Natural killer cell treated with Interleukin-12 subunit alpha and Interleukin-12 subunit beta and Interleukin-15 and Interleukin-18, amount 100 ng/mL, for 72 hours (primary cell): ENCODE data around the gene C2orf68. TPM values are rescaled to one million over a fixed set of nuclear protein-coding genes. Genes with fewer than 3 reads are reported as not detected.
A peak's percentile ranks its signal among the peaks of the same experiment; 100 is the strongest.
"Not testable (repeated sequence)": the region's sequence is repeated elsewhere in the genome, so short reads cannot be mapped to it uniquely, and the experiment has no call there.

Source experiments
- ATAC-seq, 2 donors: fragments of 150-1000 bp; cut with Tn5 transposase in 1 of 2; sonication (Bioruptor Pico), chemical (Tn5 transposase) in 1 of 2; 2 replicates each; pipeline ENCODE4 v1.10.0; 2021
- DNase-seq: peaks from one replicate; pipeline ENCODE4 v3.0.0; 2022; ENCODE audit warnings: low spot score
- H3K27ac Mint-ChIP-seq, 2 donors: 1 replicate in 1 of 2; 2 replicates in 1 of 2; pipeline ENCODE4 v1.8.0; 2022; ENCODE audit warnings: mixed read lengths in 2 of 2, mild to moderate bottlenecking in 1 of 2, moderate library complexity in 1 of 2
- H3K27me3 Mint-ChIP-seq, 2 donors: 1 replicate in 1 of 2; 2 replicates in 1 of 2; pipeline ENCODE4 v1.8.0; 2022; ENCODE audit warnings: mixed read lengths in 2 of 2
- H3K36me3 Mint-ChIP-seq: one replicate; pipeline ENCODE4 v1.8.0; 2022; ENCODE audit warnings: mixed read lengths
- H3K4me1 Mint-ChIP-seq, 2 donors: 1 replicate in 1 of 2; 2 replicates in 1 of 2; pipeline ENCODE4 v1.8.0; 2022; ENCODE audit warnings: low read depth in 2 of 2, mixed read lengths in 2 of 2, mild to moderate bottlenecking in 1 of 2
- H3K4me3 Mint-ChIP-seq: one replicate; pipeline ENCODE4 v1.8.0; 2022; ENCODE audit warnings: mixed read lengths
- H3K9me3 Mint-ChIP-seq: 2 replicates; pipeline ENCODE4 v1.8.0; 2022; ENCODE audit warnings: mixed read lengths
- total RNA-seq, 2 donors: library from RNA; stranded (reverse); gene quantifications; one replicate each; pipeline ENCODE4 v1.2.3, GENCODE V29; 2022

Gene C2orf68
- total RNA-seq = 10 to 100 TPM; 29.1 to 29.2 TPM

DNA sequence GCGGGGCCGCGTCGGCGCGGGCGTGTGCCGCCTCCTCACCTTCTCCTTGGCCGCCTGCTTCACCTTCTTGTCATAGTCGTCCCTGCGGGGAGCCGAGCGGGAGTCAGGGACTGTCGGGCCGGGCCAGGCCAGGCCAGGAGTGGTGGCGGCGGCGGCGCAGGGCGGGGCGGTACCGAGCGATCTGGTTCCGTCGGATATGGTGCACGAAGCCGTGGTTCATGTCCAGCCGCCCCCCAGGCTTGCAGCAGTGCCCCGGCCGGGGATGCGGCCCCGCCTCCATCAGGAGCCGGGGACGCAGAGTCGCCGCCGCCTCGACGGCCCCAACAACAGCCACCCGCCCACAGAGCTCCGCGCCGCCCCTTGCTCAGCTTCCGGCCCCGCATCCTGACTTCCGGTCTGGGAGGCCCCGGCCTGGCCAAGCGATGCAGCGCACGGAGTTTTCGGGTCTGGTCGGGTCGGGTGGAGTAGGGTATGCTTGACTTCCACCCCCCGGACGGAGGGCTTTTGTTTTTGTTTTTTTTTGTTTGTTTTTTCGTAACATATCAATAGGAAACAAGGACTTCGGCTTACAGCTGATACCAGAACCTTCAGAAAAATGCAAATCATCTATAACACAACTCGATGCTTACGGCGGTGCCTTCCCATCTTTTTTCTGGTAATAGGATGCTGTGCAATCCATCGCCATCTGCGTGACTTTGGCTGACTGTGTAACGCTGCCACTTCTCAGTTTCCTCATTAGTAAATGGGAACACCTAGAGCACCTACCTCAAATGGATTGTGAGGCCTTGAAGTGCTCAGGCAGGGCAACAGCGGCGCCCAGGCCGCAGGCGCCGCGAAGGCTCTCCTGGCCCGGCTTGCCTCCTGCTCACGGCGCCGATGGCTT, at the start of gene C2orf68:
Gene C2orf68, minus strand, starts transcription at position 362 of the 883 bp plus-strand sequence. Its CDS starts 82 bp downstream, at position 280.
- peak within 1 kb of the TSS; percentile 82 to 88 for H3K27ac Mint-ChIP-seq
- H3K9me3 Mint-ChIP-seq = no peaks in the 10 kb centered on the region
- H3K4me3 Mint-ChIP-seq = peak within 1 kb of the TSS; percentile 99
- peaks cover 11% of the 10 kb centered on the region in 2 donors for H3K4me1 Mint-ChIP-seq
- no peaks in the 10 kb centered on the region for H3K27me3 Mint-ChIP-seq
- DNase-seq = peak; percentile 93
- ATAC-seq = peak; percentile 84 to 88
- H3K36me3 Mint-ChIP-seq = peaks cover 12% of the 10 kb centered on the region

- Mint-ChIP-seq H3K27me3 (no peaks in the 10 kb centered on the region), H3K4me3 (no peak overlapping the region), H3K9me3 (no peaks in the 10 kb centered on the region), H3K27ac (no peak overlapping the region), H3K36me3 (no peaks in the 10 kb centered on the region), H3K4me1 (peaks cover 6 to 8% of the 10 kb centered on the region in 2 donors)
- DNase-seq (no peak), ATAC-seq (peak in 1 of 2 donors; percentile 17)
Measured at GRCh38 chr2:85661139-85661858, 49.4 kb upstream of the C2orf68 start.

DNA sequence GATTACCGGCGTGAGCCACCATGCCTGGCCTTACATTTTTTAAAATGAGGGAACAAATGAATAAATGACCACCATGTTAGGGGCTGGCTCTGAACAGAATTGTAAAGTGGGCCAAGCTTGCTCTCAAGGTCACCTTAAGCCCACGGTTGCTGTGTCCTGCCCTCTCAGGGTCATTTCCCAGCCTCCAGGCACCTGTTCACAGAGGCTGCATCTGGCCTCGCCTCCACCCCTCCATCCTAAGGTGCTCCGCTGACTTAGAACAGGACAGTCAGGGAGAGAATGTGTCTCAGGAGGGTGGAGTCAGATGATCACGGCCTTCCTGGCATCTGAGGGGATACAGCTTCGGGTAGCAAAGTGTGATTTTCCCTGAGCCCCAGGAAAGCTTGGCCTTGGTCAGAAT, 48.9 kb upstream of the C2orf68 start:
- H3K4me1 Mint-ChIP-seq = peaks cover 6 to 13% of the 10 kb centered on the region in 2 donors
- no peaks in the 10 kb centered on the region for H3K36me3 Mint-ChIP-seq
- ATAC-seq (no peak), DNase-seq (no peak)
- no peak overlapping the region for H3K27ac Mint-ChIP-seq
- no peak overlapping the region for H3K4me3 Mint-ChIP-seq
- H3K27me3 Mint-ChIP-seq = no peaks in the 10 kb centered on the region
- H3K9me3 Mint-ChIP-seq = no peaks in the 10 kb centered on the region

DNA sequence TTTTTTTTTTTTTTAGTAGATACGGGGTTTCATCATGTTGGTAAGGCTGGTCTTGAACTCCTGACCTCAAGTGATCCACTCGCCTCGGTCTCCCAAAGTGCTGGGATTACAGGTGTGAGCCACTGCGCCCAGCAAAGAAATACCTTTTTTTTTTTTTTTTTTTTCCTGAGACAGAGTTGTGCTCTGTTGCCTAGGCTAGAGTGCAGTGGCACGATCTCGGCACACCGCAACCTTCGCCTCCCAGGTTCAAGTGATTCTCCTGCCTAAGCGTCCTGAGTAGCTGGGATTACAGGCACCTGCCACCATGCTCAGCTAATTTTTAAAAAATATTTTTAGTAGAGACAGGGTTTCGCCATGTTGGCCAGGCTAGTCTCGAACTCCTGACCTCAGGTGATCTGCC, 48.4 kb upstream of the C2orf68 start:
- not testable (repeated sequence) for H3K36me3 Mint-ChIP-seq, H3K4me3 Mint-ChIP-seq, DNase-seq, H3K9me3 Mint-ChIP-seq, H3K27ac Mint-ChIP-seq, H3K27me3 Mint-ChIP-seq, ATAC-seq
- H3K4me1 Mint-ChIP-seq = peaks cover 6 to 13% of the 10 kb centered on the region in 2 donors

DNA sequence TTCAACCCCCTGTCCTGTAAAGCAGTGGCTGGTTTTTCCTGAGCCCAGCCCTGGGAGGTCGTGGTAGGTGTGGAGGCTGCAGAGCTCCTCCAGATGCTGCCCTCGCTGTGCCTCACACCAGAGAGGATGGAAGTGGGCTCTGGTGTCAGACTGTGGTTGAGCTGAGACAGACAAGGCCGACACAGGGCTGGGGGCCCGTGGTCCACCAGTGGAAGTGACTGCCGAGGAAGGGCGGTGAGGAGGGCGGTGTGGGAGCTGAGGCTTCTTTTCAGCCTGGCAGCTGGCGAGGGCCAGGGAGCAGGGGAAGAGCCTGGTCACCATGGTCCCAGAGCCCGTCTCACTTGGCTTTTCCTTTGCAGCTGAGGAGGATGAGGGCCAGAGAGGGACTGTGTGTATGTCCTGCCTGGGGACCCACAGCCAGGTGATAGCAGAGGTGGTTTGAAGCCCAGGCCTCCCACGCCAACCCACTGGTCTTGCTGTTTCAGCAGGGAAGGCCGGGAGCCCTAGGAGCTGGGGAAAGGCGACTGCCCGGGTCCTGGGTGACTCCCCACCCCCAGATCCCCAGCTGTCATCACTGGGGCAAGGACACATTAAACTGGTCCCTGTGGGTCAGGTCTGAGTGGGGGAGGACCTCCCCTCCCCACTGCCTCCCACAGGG, 47.6 kb upstream of the C2orf68 start:
- no peak overlapping the region for H3K27ac Mint-ChIP-seq
- DNase-seq (no peak), ATAC-seq (peak; percentile 45 to 68)
- no peaks in the 10 kb centered on the region for H3K9me3 Mint-ChIP-seq
- H3K4me3 Mint-ChIP-seq = no peak overlapping the region
- H3K4me1 Mint-ChIP-seq = peaks cover 6 to 13% of the 10 kb centered on the region in 2 donors
- no peaks in the 10 kb centered on the region for H3K27me3 Mint-ChIP-seq
- H3K36me3 Mint-ChIP-seq = no peaks in the 10 kb centered on the region

GRCh38 chr2:85657399-85657798, 45.5 kb upstream of the C2orf68 start:
- ATAC-seq, H3K27ac Mint-ChIP-seq: not testable (repeated sequence)

DNA sequence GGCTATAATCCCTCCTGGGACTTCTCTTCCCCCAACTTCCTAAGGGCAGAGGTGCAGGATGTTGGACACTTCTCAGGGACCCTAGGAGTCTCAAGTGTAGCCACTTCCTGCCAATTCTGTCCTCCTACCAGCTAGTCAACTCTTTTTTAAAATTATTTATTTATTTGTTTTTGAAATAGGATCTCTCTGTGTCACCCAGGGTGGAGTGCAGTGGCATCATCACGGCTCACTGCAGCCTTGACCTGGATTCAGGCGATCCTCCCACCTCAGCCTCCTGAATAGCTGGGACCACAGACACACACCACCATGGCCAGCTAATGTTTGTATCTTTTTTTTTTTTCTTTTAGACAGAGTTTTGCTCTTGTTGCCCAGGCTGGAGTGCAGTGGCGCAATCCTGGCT, 44.6 kb upstream of the C2orf68 start:
- ATAC-seq (no peak), DNase-seq (no peak)
- Mint-ChIP-seq H3K36me3 (peaks cover 13% of the 10 kb centered on the region), H3K9me3 (no peaks in the 10 kb centered on the region), H3K4me1 (peaks cover 6 to 13% of the 10 kb centered on the region in 2 donors), H3K27ac (no peak overlapping the region), H3K4me3 (no peak overlapping the region), H3K27me3 (no peaks in the 10 kb centered on the region)

More at GRCh38 chr2:85657399-85657798, 45.5 kb upstream of the C2orf68 start:
- DNase-seq, H3K4me3 Mint-ChIP-seq, H3K27me3 Mint-ChIP-seq, H3K9me3 Mint-ChIP-seq: not testable (repeated sequence)
- Mint-ChIP-seq H3K36me3 (peaks cover 13% of the 10 kb centered on the region), H3K4me1 (peaks cover 6 to 13% of the 10 kb centered on the region in 2 donors)

DNA sequence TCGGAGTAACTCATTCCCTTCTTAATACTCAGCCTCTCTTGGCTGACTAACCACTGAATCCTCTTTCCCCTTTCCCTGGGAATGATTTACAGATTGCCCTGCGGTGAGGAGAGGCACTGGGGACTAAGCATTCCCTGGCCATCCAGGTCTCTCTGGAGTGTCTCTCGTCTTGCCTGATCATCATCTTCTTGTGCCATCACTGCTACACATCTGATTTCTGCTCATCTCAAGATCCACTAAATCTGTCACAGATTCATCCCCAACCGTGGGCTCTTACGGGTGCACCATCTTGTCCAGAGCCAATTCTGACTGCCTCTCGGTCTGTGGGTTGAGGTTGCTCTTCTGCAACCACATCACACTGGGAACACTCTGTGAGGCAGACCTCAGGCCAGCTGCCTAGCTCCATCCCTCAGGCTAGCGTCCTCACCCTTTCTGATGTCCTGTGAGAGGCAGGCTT, 44.1 kb upstream of the C2orf68 start:
- H3K4me1 Mint-ChIP-seq = peaks cover 6 to 13% of the 10 kb centered on the region in 2 donors
- no peaks in the 10 kb centered on the region for H3K27me3 Mint-ChIP-seq
- peaks cover 13% of the 10 kb centered on the region for H3K36me3 Mint-ChIP-seq
- H3K4me3 Mint-ChIP-seq = no peak overlapping the region
- DNase-seq (no peak), ATAC-seq (no peak)
- no peak overlapping the region for H3K27ac Mint-ChIP-seq
- no peaks in the 10 kb centered on the region for H3K9me3 Mint-ChIP-seq

DNA sequence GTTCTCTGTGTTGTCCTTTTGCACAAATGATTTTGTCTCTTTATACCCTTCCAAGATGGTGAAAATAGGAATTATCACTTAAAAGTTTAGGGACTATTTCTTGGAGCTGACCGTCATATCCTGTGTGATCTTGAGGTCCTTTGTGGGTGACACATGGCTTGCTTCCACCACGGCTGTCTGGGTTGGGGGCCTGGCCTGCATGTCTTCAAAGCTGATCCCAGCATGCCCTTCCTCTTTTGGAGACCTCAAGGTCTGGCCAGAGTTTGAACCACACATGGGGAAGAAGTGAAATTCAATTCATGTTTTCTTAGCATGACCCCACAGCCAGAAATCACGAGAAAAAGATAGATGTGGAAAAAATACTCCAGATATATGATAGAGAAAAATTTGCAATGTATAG, 42.1 kb upstream of the C2orf68 start:
- Mint-ChIP-seq H3K27me3 (no peaks in the 10 kb centered on the region), H3K27ac (no peak overlapping the region), H3K4me3 (no peak overlapping the region), H3K4me1 (peaks cover 2 to 9% of the 10 kb centered on the region in 2 donors), H3K9me3 (no peaks in the 10 kb centered on the region), H3K36me3 (peaks cover 23% of the 10 kb centered on the region)
- DNase-seq = no peak
- ATAC-seq = peak in 1 of 2 donors; percentile 54

- Mint-ChIP-seq H3K27ac (peak overlapping the region in 1 of 2 donors; percentile 21), H3K27me3 (no peaks in the 10 kb centered on the region), H3K36me3 (peaks cover 36% of the 10 kb centered on the region), H3K9me3 (no peaks in the 10 kb centered on the region), H3K4me1 (peaks cover 4 to 10% of the 10 kb centered on the region in 2 donors), H3K4me3 (no peak overlapping the region)
- no peak for ATAC-seq
- no peak for DNase-seq
Measured at GRCh38 chr2:85652056-85652455, 40.2 kb upstream of the C2orf68 start.

DNA sequence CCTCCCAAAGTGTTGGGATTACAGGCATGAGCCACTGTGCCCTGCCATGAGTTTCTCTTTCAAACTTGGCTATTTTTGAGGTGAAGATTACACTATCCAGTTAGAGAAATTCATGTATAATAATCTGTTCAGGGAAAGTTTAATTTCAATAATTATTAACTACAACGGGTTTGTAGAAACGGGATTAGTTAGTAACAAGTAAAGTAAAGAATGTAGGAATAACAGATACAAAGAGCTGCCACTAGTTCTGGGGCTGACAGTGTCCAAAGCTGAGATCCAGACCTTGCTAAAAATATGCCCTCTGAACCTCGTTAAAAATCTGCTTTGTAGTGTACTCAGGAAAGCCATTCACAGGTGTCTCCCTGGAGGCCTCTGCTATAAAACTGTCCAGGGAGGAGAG, 39.2 kb upstream of the C2orf68 start:
- DNase-seq (no peak), ATAC-seq (no peak)
- Mint-ChIP-seq H3K4me1 (peaks cover 4 to 8% of the 10 kb centered on the region in 2 donors), H3K9me3 (no peaks in the 10 kb centered on the region), H3K36me3 (peaks cover 36% of the 10 kb centered on the region), H3K27ac (no peak overlapping the region), H3K4me3 (no peak overlapping the region), H3K27me3 (no peaks in the 10 kb centered on the region)

- no peaks in the 10 kb centered on the region for H3K9me3 Mint-ChIP-seq
- H3K27ac Mint-ChIP-seq = no peak overlapping the region
- no peak for DNase-seq
- no peak overlapping the region for H3K4me3 Mint-ChIP-seq
- no peak for ATAC-seq
- peaks cover 41% of the 10 kb centered on the region for H3K36me3 Mint-ChIP-seq
- H3K4me1 Mint-ChIP-seq = peaks cover 4 to 5% of the 10 kb centered on the region in 2 donors
- no peaks in the 10 kb centered on the region for H3K27me3 Mint-ChIP-seq
Measured at GRCh38 chr2:85650456-85650855, 38.6 kb upstream of the C2orf68 start.
